Keratinocyte (primary cell): ENCODE measurements around the gene KREMEN2. TPM values are rescaled to one million over a fixed set of nuclear protein-coding genes. Genes with fewer than 3 reads are reported as not detected.

ENCODE experiments used
- DNase-seq: peaks from one replicate; pipeline ENCODE4 v3.0.0-alpha.2; 2011; ENCODE audit warnings: low read depth, missing footprints, low spot score
- FAIRE-seq: peaks from 2 replicates; lab custom pipeline; 2011; peaks lifted over from hg19 to GRCh38; lab: Jason Lieb, UNC
- H2AFZ ChIP-seq: 2 replicates; pipeline ENCODE4 v1.6.0; 2012; ENCODE audit warnings: low read length, control low read depth, inconsistent platforms; ENCODE audit not compliant: control insufficient read depth
- H3K27ac ChIP-seq: 2 replicates; pipeline ENCODE4 v1.5.1; 2011; ENCODE audit warnings: low read length; ENCODE audit not compliant: control insufficient read depth, insufficient read depth
- H3K27me3 ChIP-seq: 3 replicates; pipeline ENCODE4 v1.6.0; 2011; ENCODE audit warnings: low read length; ENCODE audit not compliant: control insufficient read depth, insufficient read depth; ENCODE audit errors: extremely low read depth
- H3K36me3 ChIP-seq, 2 experiments: 2 replicates in 1 of 2; 3 replicates in 1 of 2; pipeline ENCODE4 v1.5.1; 2011; ENCODE audit warnings: low read length in 2 of 2, mild to moderate bottlenecking in 1 of 2; ENCODE audit not compliant: control insufficient read depth in 2 of 2, insufficient read depth in 2 of 2; ENCODE audit errors: extremely low read depth in 1 of 2
- H3K4me1 ChIP-seq: 3 replicates; pipeline ENCODE4 v1.5.1; 2011; ENCODE audit warnings: low read length; ENCODE audit not compliant: control insufficient read depth, insufficient read depth; ENCODE audit errors: extremely low read depth
- H3K4me2 ChIP-seq: 3 replicates; pipeline ENCODE4 v1.6.0; 2011; ENCODE audit warnings: low read depth, low read length; ENCODE audit not compliant: control insufficient read depth, insufficient read depth; ENCODE audit errors: extremely low read depth
- H3K4me3 ChIP-seq, 3 experiments: fragments of 200-600 bp in 1 of 3; sonication (generic) in 1 of 3; 2 replicates in 2 of 3; 3 replicates in 1 of 3; pipeline ENCODE4 v1.5.1; 2011 to 2016; ENCODE audit warnings: low read length in 3 of 3, mild to moderate bottlenecking in 3 of 3, control low read depth in 2 of 3, inconsistent platforms in 1 of 3, low read depth in 1 of 3, mixed read lengths in 1 of 3, mixed run types in 1 of 3, moderate library complexity in 1 of 3; ENCODE audit not compliant: control insufficient read depth in 2 of 3, insufficient read depth in 2 of 3; ENCODE audit errors: extremely low read depth in 1 of 3
- H3K79me2 ChIP-seq: 2 replicates; pipeline ENCODE4 v1.6.0; 2012; ENCODE audit warnings: low read length; ENCODE audit not compliant: control insufficient read depth, insufficient read depth
- H3K9ac ChIP-seq: 3 replicates; pipeline ENCODE4 v1.6.0; 2011; ENCODE audit warnings: low read length; ENCODE audit not compliant: control insufficient read depth, insufficient read depth; ENCODE audit errors: extremely low read depth
- H3K9me1 ChIP-seq: 3 replicates; pipeline ENCODE4 v1.6.0; 2011; ENCODE audit warnings: low read length; ENCODE audit not compliant: control insufficient read depth, insufficient read depth; ENCODE audit errors: extremely low read depth
- H3K9me3 ChIP-seq: 2 replicates; pipeline ENCODE4 v1.5.1; 2012; ENCODE audit warnings: low read depth, low read length; ENCODE audit not compliant: control insufficient read depth
- H4K20me1 ChIP-seq: 3 replicates; pipeline ENCODE4 v1.6.0; 2011; ENCODE audit warnings: low read length; ENCODE audit not compliant: control insufficient read depth, insufficient read depth; ENCODE audit errors: extremely low read depth
- CTCF ChIP-seq, 3 experiments: IDR thresholded peaks in 1 of 3; conservative IDR thresholded peaks in 1 of 3; optimal IDR thresholded peaks in 1 of 3; 2 replicates in 2 of 3; 3 replicates in 1 of 3; pipeline versions ENCODE3 to v1.5.1; 2011; ENCODE audit warnings: low read length in 3 of 3, mild to moderate bottlenecking in 3 of 3, moderate library complexity in 2 of 3, control low read depth in 1 of 3, inconsistent platforms in 1 of 3; ENCODE audit not compliant: insufficient read depth in 2 of 3; ENCODE audit errors: extremely low read depth in 1 of 3
- EZH2 ChIP-seq: IDR thresholded peaks from one replicate; pipeline ENCODE4 v1.6.1; 2012; ENCODE audit warnings: inconsistent platforms, mild to moderate bottlenecking, low read length, moderate library complexity
- dilution Hi-C: fragments of 300-500 bp; cut with MboI; formaldehyde crosslinking; loops from one replicate; pipeline ENCODE4 v1.7.0; 2020; ENCODE audit warnings: low sequenced_read_pairs; ENCODE audit not compliant: extremely low pct_ligation_motif_present
- polyA plus RNA-seq, 5 experiments: library from polyadenylated mRNA; depleted of rRNA in 3 of 5; stranded (reverse) in 3 of 5; stranded (forward) in 1 of 5; unstranded in 1 of 5; fragments of >200 nt; gene quantifications; 1 replicate in 1 of 5; 2 replicates in 3 of 5; 3 replicates in 1 of 5; pipeline versions ENCODE4 v1.2.1 to v1.2.3, GENCODE V29; 2011 to 2012; ENCODE audit warnings: missing spikeins in 2 of 5, low read depth in 1 of 5, low replicate concordance in 1 of 5
- small RNA-seq, 3 experiments: library from RNA; depleted of rRNA; stranded (forward); fragments of <200 nt; gene quantifications; one replicate each; pipeline ENCODE3, GENCODE V24; 2012; ENCODE audit warnings: low read depth in 3 of 3, low replicate concordance in 1 of 3; ENCODE audit not compliant: insufficient read length in 3 of 3

KREMEN2 gene
- polyA plus RNA-seq, 1 donor (not counting 4 experiments of a cell fraction or from before 2014, with no cell fraction given) = 3.3 TPM

GRCh38 chr16:3015865-3016521 lies 51.9 kb downstream of the KREMEN2 start:
- no peak overlapping the region for H3K4me3 ChIP-seq
- H3K79me2 ChIP-seq = no peaks in the 10 kb centered on the region
- TF ChIP-seq EZH2 = no peak
- no peak for TF ChIP-seq CTCF (optimal IDR thresholded peaks at IDR 0.05 in 1 of 3, IDR thresholded peaks at IDR 0.05 in 1 of 3, conservative IDR thresholded peaks at IDR 0.05 in 1 of 3; ENCODE audit: extremely low read depth in 1 of 3, insufficient read depth in 2 of 3, low read length in 3 of 3)
- no peak for FAIRE-seq
- H3K36me3 ChIP-seq = no peaks in the 10 kb centered on the region
- no peak overlapping the region for H3K9ac ChIP-seq
- peaks cover 12% of the 10 kb centered on the region for H3K4me1 ChIP-seq
- H4K20me1 ChIP-seq = no peaks in the 10 kb centered on the region
- H3K27ac ChIP-seq = no peak overlapping the region
- dilution Hi-C loops = no loop called here
- DNase-seq = no peak
- H3K27me3 ChIP-seq = peaks cover 31% of the 10 kb centered on the region
- H3K9me3 ChIP-seq = no peaks in the 10 kb centered on the region
- H2AFZ ChIP-seq = no peak overlapping the region
- H3K4me2 ChIP-seq = no peak overlapping the region
- no peaks in the 10 kb centered on the region for H3K9me1 ChIP-seq

- TF ChIP-seq EZH2 = no peak
- TF ChIP-seq CTCF (optimal IDR thresholded peaks at IDR 0.05 in 1 of 3, IDR thresholded peaks at IDR 0.05 in 1 of 3, conservative IDR thresholded peaks at IDR 0.05 in 1 of 3; ENCODE audit: extremely low read depth in 1 of 3, insufficient read depth in 2 of 3, low read length in 3 of 3) = no peak
Observed at GRCh38 chr16:3017344-3017743, 53.3 kb downstream of the KREMEN2 start.

More at GRCh38 chr16:3017344-3017743, 53.3 kb downstream of the KREMEN2 start:
- no peaks in the 10 kb centered on the region for H3K79me2 ChIP-seq
- FAIRE-seq (no peak), DNase-seq (no peak)
- H3K9me1 ChIP-seq = no peaks in the 10 kb centered on the region
- dilution Hi-C loops = no loop called here
- H3K4me3 ChIP-seq = no peak overlapping the region
- H3K9ac ChIP-seq = no peak overlapping the region
- H3K27me3 ChIP-seq = peaks cover 21% of the 10 kb centered on the region
- H3K4me1 ChIP-seq = peaks cover 15% of the 10 kb centered on the region
- peaks cover 4 to 6% of the 10 kb centered on the region in 2 experiments for H3K36me3 ChIP-seq
- H3K27ac ChIP-seq = no peak overlapping the region
- H2AFZ ChIP-seq = no peak overlapping the region
- H4K20me1 ChIP-seq = no peaks in the 10 kb centered on the region
- H3K4me2 ChIP-seq = no peak overlapping the region
- H3K9me3 ChIP-seq = no peaks in the 10 kb centered on the region

Small RNA genes within 50 kb of the gene (small RNA-seq; reads per million reads assigned to genes)
- 0 to 0.25 (median 0) reads per million in 3 experiments for gene LINC00514

Other genes starting within 250 kb of the KREMEN2 start
- 0.20 to 0.67 TPM (median 0.22 TPM) in 3 replicates for gene PRSS27, start 244.1 kb upstream of the KREMEN2 start, polyA plus RNA-seq
- gene SRRM2, start 211.6 kb upstream of the KREMEN2 start, polyA plus RNA-seq = 74.1 to 120 TPM (median 101 TPM) in 3 replicates
- 150 to 593 TPM (median 235 TPM) in 3 replicates for gene ELOB, start 187.0 kb upstream of the KREMEN2 start, polyA plus RNA-seq
- not detected in 3 replicates for gene PRSS33, start 176.7 kb upstream of the KREMEN2 start, polyA plus RNA-seq
- gene PRSS41, start 165.8 kb upstream of the KREMEN2 start, polyA plus RNA-seq = not detected in 3 replicates
- 0.52 to 1.0 TPM (median 0.99 TPM) in 3 replicates for gene PRSS21, start 147.0 kb upstream of the KREMEN2 start, polyA plus RNA-seq
- gene ZG16B, start 134.0 kb upstream of the KREMEN2 start, polyA plus RNA-seq = 1.7 to 2.6 TPM (median 2.1 TPM) in 3 replicates
- gene PRSS22, start 106.1 kb upstream of the KREMEN2 start, polyA plus RNA-seq = 2.2 to 3.7 TPM (median 3.5 TPM) in 3 replicates
- 10.1 to 20.7 TPM (median 13.6 TPM) in 3 replicates for gene FLYWCH2, start 81.1 kb upstream of the KREMEN2 start, polyA plus RNA-seq
- gene FLYWCH1, start 52.3 kb upstream of the KREMEN2 start, polyA plus RNA-seq = 16.2 to 21.7 TPM (median 20.2 TPM) in 3 replicates
- 16.8 to 26.6 TPM (median 18.4 TPM) in 3 replicates for gene PAQR4, start 5.1 kb downstream of the KREMEN2 start, polyA plus RNA-seq
- 3.0 to 16.0 TPM (median 6.9 TPM) in 3 replicates for gene PKMYT1, start 16.2 kb downstream of the KREMEN2 start, polyA plus RNA-seq
- gene CLDN9, start 48.6 kb downstream of the KREMEN2 start, polyA plus RNA-seq = 0.02 TPM in 1 of 3 replicates, not detected in the others
- gene CLDN6, start 53.9 kb downstream of the KREMEN2 start, polyA plus RNA-seq = 0.12 TPM in 1 of 3 replicates, not detected in the others
- gene TNFRSF12A, start 56.1 kb downstream of the KREMEN2 start, polyA plus RNA-seq = 147 to 250 TPM (median 188 TPM) in 3 replicates
- gene HCFC1R1, start 59.7 kb downstream of the KREMEN2 start, polyA plus RNA-seq = 12.8 to 19.2 TPM (median 13.0 TPM) in 3 replicates
- gene THOC6, start 59.8 kb downstream of the KREMEN2 start, polyA plus RNA-seq = 10.2 to 15.5 TPM (median 10.3 TPM) in 3 replicates
- 0.91 to 2.8 TPM (median 1.3 TPM) in 3 replicates for gene BICDL2, start 72.7 kb downstream of the KREMEN2 start, polyA plus RNA-seq
- 0.09 to 0.17 TPM (median 0.17 TPM) in 3 replicates for gene MMP25, start 82.3 kb downstream of the KREMEN2 start, polyA plus RNA-seq
- gene IL32, start 101.4 kb downstream of the KREMEN2 start, polyA plus RNA-seq = 0.28 to 0.67 TPM (median 0.31 TPM) in 3 replicates
- gene ZSCAN10, start 135.0 kb downstream of the KREMEN2 start, polyA plus RNA-seq = not detected in 3 replicates
- 6.0 to 8.7 TPM (median 8.1 TPM) in 3 replicates for gene ZNF205, start 148.3 kb downstream of the KREMEN2 start, polyA plus RNA-seq
- 0.51 to 1.1 TPM (median 0.62 TPM) in 3 replicates for gene ZNF213, start 170.8 kb downstream of the KREMEN2 start, polyA plus RNA-seq
- 0.51 to 0.89 TPM (median 0.58 TPM) in 3 replicates for gene OR1F1, start 223.9 kb downstream of the KREMEN2 start, polyA plus RNA-seq